ENCODE measurements around the gene PDXK. TPM values are rescaled to one million over a fixed set of nuclear protein-coding genes. Genes with fewer than 3 reads are reported as not detected.

Gene PDXK
- total and polyA plus RNA-seq, 2 of the 13 experiments (the other 11 are each of a cell fraction or from before 2014, with no cell fraction given) = 114 to 184 TPM

- TF ChIP-seq USF2 (IDR thresholded peaks at IDR 0.05; ENCODE audit: low read depth, low read length) (peak; percentile 74), USF2 (CRISPR knock-in tag; IDR thresholded peaks at IDR 0.05; ENCODE audit: borderline replicate concordance) (peak; percentile 78; the same call in 1 of the 2 replicates), MED1 (CRISPR knock-in tag; IDR thresholded peaks at IDR 0.05) (peak; percentile 80), ZFX (CRISPR knock-in tag; IDR thresholded peaks at IDR 0.05; ENCODE audit: low read depth) (no peak; the same call in none of the 2 replicates), ZBTB20 (CRISPR knock-in tag; IDR thresholded peaks at IDR 0.05; ENCODE audit: borderline replicate concordance, low read depth) (peak; percentile 83; the same call in 1 of the 2 replicates), MXI1 (IDR thresholded peaks at IDR 0.05; ENCODE audit: borderline replicate concordance, low read depth, low read length) (peak; percentile 88; the same call in 2 of the 3 replicates), PITX1 (CRISPR knock-in tag; IDR thresholded peaks at IDR 0.05) (peak; percentile 85), NFKBIZ (CRISPR knock-in tag; IDR thresholded peaks at IDR 0.05) (peak; percentile 80; the same call in 1 of the 2 replicates), SP4 (CRISPR knock-in tag; IDR thresholded peaks at IDR 0.05) (peak; percentile 69), BHLHE40 (IDR thresholded peaks at IDR 0.05; ENCODE audit: low read length) (peak; percentile 89), RAD21 (CRISPR knock-in tag; IDR thresholded peaks at IDR 0.05) (peak; percentile 51), CREB3 (CRISPR knock-in tag; IDR thresholded peaks at IDR 0.05) (no peak), PHF21A (CRISPR knock-in tag; IDR thresholded peaks at IDR 0.05) (peak; percentile 63), GTF2F1 (IDR thresholded peaks at IDR 0.05; ENCODE audit: low read length) (0 out of 2 replicates have a peak, but pooled peaks have one; percentile 8), ZNF468 (CRISPR knock-in tag; IDR thresholded peaks at IDR 0.05) (peak; percentile 54; the same call in 1 of the 2 replicates), HCFC1 (IDR thresholded peaks at IDR 0.05; ENCODE audit: low read depth, low read length) (peak; percentile 40; the same call in 1 of the 2 replicates), ESRRA (CRISPR knock-in tag; IDR thresholded peaks at IDR 0.05; ENCODE audit: low read depth) (peak; percentile 65; the same call in 1 of the 2 replicates)
- TF ChIP-seq, protein P1, sequence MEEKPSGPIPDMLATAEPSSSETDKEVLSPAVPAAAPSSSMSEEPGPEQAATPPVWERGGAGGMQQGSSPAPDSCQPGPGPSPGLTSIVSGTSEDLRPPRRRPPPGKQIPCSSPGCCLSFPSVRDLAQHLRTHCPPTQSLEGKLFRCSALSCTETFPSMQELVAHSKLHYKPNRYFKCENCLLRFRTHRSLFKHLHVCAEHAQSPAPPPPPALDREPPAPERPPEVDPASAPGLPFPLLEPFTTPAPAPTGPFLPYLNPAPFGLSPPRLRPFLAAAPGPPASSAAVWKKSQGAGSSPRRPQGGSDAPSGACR (CRISPR knock-in tag; IDR thresholded peaks at IDR 0.05) = peak; percentile 93; the same call in 1 of the 2 replicates
- TF ChIP-seq, protein P2, sequence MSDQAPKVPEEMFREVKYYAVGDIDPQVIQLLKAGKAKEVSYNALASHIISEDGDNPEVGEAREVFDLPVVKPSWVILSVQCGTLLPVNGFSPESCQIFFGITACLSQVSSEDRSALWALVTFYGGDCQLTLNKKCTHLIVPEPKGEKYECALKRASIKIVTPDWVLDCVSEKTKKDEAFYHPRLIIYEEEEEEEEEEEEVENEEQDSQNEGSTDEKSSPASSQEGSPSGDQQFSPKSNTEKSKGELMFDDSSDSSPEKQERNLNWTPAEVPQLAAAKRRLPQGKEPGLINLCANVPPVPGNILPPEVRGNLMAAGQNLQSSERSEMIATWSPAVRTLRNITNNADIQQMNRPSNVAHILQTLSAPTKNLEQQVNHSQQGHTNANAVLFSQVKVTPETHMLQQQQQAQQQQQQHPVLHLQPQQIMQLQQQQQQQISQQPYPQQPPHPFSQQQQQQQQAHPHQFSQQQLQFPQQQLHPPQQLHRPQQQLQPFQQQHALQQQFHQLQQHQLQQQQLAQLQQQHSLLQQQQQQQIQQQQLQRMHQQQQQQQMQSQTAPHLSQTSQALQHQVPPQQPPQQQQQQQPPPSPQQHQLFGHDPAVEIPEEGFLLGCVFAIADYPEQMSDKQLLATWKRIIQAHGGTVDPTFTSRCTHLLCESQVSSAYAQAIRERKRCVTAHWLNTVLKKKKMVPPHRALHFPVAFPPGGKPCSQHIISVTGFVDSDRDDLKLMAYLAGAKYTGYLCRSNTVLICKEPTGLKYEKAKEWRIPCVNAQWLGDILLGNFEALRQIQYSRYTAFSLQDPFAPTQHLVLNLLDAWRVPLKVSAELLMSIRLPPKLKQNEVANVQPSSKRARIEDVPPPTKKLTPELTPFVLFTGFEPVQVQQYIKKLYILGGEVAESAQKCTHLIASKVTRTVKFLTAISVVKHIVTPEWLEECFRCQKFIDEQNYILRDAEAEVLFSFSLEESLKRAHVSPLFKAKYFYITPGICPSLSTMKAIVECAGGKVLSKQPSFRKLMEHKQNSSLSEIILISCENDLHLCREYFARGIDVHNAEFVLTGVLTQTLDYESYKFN (CRISPR knock-in tag; conservative IDR thresholded peaks at IDR 0.05) = peak; percentile 35
- TF ChIP-seq, protein P3, sequence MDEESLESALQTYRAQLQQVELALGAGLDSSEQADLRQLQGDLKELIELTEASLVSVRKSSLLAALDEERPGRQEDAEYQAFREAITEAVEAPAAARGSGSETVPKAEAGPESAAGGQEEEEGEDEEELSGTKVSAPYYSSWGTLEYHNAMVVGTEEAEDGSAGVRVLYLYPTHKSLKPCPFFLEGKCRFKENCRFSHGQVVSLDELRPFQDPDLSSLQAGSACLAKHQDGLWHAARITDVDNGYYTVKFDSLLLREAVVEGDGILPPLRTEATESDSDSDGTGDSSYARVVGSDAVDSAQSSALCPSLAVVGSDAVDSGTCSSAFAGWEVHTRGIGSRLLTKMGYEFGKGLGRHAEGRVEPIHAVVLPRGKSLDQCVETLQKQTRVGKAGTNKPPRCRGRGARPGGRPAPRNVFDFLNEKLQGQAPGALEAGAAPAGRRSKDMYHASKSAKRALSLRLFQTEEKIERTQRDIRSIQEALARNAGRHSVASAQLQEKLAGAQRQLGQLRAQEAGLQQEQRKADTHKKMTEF (CRISPR knock-in tag; IDR thresholded peaks at IDR 0.05) = peak; percentile 92
Observed at GRCh38 chr21:43728467-43729390, 9.8 kb downstream of the PDXK start (continued).

All from HepG2 (cell line).